CD4-positive, alpha-beta T cell treated with Interleukin-15 for 4 hours (primary cell): ENCODE data around the gene TMEM209.
"Not testable (repeated sequence)": the region's sequence is repeated elsewhere in the genome, so short reads cannot be mapped to it uniquely, and the experiment has no call there.

Experiments used
- DNase-seq: peaks from one replicate; pipeline ENCODE4 v3.0.0-alpha.2; 2020; ENCODE audit warnings: low spot score

The TMEM209 gene

DNA sequence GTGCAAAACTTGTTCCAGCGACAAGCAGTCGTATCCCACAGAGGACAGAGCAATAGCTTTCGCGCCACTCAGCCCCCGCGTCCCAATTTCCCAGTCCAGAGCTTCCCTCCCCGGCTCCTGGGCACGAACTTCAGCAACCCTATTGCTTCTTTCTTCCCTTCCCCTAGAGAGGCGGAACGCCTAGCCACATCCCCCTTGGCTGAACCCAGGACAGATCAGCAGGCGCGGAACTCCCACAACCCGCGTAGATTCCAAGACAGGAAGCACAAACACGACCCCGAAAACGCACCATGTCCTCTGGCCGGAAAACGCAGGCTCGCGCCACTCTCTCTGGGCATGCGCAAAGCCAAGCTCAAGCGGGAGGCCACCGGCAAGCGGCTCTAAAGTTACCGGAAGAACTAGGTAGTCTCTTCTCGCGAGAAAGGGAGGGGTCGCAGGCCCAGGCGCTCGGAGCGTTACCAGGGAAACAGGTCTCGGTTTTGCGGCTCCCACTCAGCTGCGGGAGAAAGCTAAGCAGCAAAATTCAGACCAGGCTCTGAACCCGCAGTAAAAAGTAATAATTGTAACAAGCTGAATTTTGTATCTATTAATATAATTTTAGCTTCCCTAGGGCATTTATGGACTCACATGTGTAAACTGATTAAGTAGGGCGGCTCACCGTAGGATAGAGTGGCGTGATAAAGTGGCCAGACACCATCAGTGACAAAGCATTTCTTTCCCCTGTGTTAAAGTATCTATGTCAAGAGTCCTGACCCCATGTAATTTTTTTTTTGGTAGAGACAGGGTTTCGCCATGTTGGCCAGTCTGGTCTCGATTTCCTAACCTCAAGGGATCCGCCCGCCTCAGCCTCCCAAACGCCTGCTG is at the start of gene TMEM209:
TMEM209 (minus strand) TSS at position 323 of the 864 bp plus-strand sequence; CDS start at position 292, 31 bp downstream.
- peak; percentile 96 for DNase-seq

DNA sequence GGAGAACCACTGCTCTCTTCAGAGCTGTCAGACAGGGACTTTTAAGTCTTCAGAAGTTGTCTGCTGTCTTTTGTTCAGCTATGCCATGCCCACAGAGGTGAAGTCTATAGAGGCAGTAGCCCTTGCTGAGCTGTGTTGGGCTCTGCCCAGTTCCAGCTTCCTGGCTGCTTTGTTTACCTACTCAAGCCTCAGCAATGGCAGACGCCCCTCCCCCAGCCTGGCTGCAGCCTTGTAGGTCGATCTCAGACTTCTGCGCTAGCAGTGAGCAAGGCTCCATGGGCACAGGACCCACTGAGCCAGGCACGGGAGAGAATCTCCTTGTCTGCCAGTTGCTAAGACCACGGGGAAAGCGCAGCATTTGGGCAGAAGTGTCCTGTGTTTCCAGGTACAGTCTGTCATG is 49.3 kb upstream of the TMEM209 start:
- DNase-seq, result no peak

DNA sequence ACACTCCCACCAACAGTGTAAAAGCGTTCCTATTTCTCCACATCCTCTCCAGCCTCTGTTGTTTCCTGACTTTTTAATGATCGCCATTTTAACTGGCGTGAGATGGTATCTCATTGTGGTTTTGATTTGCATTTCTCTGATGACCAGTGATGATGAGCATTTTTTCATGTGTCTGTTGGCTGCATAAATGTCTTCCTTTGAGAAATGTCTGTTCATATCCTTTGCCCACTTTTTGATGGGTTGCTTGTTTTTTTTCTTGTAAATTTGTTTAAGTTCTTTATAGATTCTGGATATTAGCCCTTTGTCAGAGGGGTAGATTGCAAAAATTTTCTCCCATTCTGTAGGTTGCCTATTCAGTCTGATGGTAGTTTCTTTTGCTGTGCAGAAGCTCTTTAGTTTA is 44.4 kb upstream of the TMEM209 start:
- not testable (repeated sequence) for DNase-seq

DNA sequence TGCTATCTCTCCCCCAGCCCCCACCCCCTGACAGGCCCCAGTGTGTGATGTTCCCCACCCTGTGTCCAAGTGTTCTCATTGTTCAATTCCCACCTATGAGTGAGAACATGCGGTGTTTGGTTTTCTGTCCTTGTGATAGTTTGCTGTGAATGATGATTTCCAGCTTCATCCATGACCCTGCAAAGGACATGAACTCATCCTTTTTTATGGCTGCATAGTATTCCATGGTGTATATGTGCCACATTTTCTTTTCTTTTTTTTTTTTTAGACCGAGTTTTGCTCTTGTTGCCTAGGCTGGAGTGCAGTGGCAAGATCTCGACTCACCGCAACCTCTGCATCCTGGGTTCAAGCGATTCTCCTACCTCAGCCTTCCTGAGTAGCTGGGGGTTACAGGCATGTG is 43.6 kb upstream of the TMEM209 start:
- not testable (repeated sequence) for DNase-seq

DNA sequence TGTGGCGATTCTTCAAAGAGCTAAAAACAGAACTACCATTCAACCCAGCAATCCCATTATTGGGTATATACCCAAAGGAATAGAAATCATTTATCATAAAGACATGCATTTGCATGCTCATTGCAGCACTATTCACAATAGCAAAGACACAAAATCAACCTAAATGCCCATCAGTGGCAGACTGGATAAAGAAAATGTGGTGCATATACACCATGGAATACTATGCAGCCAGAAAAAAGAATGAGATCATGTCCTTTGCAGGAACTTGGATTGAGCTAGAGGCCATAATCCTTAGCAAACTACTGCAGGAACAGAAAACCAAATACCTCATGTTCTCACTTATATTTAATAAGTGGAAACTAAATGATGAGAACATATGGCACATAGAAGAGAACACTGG is 41.3 kb upstream of the TMEM209 start:
- not testable (repeated sequence) for DNase-seq

DNA sequence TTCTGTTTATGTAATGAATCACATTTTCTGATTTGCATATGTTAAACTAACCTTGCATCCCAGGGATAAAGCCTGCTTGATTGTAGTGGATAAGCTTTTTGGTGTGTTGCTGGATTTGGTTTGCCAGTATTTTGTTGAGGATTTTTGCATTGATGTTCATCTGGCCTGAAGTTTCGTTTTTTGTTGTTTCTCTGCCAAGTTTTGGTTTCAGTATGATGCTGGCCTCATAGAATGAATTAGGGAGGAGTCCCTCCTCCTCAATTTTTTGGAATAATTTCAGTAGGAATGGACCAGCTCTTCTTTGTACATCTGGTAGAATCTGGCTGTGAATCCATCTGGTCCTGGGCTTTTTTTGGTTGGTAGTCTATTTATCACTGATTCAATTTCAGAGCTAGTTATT is 38.3 kb upstream of the TMEM209 start:
- not testable (repeated sequence) for DNase-seq

DNA sequence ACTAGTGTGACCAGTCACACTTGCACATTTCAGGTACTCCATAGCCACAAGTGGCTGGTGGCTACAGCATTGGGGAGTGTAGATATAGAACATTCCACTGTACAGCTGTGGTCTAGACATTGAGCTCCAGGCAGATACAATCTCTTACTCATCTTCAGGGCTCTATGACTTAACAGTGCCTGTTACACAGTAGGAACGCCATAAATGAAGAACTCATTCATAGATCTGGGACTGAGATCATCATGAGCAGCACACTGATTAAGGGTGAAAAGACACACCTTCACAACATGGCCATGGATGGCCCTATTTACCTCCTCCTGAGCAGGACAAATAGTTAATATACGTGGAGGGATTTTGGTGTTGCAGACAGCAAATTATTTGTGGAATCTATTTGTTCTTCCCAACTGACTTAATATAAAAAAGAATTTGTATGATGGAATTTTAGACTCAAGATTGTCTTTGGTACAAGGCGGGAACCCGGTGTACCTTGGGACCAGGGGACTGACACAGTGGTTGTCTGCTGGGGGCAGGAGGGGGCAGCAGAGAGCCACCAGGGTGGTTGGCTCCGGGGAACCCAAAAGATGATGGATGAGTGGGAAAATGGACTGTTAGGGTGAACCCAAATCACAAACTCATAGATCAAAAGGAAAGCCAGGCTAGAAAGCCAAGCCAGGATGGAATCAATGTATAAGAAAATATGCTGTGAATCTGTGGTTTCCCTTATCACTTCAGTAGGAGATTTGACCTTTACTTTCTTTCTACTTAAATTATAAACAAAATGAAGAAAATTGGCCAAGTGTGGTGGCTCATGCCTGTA is 37.2 kb upstream of the TMEM209 start:
- DNase-seq, result peak; percentile 19

DNA sequence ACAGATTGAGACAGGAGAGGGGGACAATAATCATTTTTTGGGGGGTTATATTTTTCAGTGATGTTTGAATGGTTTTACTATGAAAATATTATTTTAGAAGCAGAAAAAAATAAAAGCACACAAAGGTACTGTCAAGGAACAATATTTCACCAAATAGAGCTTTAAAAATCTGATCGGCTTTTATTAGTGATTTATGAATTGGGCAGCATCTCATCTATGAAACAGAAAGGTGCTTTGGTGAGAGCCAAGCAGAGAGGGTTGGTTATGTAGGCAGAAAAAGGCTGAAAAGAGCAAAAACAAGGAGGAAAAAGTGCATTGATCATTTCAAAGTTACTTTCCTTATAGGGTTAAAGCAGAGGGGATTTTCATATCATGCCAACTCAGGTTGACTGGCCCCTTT is 35.0 kb upstream of the TMEM209 start:
- DNase-seq, result no peak

DNA sequence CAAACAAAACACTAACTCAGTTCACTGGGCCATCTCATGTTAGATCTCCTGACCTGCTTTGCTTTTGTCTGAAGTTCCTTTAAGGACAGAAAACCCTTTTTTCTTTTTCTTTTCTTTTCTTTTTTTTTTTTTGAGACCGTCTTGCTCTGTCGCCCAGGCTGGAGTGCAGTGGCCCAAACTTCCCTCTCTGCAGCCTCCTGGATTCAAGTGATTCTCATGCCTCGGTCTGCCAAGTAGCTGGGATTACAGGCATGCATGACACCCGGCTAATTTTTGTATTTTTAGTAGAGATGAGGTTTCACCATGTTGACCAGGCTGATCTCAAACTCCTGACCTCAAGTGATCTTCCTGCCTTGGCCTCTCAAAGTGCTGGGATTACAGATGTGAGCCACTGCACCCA is 31.2 kb upstream of the TMEM209 start:
- DNase-seq, result not testable (repeated sequence)

DNA sequence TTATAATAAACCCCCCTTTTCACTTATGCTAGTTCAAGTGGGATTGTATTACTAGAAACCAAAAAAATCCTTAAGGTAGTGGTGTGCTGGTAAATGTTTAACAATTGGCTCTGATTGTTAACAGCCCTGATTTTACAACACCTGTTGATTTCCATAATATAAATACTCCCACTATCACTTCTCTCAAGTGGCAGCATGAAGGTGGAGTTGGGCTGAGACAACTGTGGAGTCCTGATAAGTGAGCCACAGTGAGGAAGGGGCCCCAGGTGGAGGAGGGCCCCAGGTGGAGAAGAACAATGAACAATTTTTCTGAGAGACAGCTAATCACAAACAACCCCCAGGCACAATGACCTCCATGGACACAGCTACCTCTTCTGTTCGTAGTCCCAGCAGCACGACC is 28.9 kb upstream of the TMEM209 start:
- DNase-seq, result no peak

DNA sequence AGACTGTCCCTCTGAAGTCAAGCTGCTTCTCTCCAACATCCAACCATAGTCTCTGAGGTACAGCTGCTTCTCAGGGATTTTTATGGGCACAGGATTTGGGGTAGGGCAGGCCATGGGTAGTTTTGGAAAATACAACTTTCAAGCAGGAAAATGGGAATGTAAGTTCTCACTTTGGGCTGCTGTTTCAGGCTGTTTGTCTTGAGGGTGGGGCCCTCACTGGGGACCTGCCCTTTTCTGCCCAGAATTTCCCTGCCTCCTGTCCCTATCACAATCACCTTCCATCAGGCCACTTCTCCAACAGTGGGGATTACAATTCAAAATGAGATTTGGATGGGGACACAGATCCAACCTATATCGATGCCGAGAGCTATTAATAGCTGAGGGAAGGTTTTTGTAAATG is 27.0 kb upstream of the TMEM209 start:
- DNase-seq, result no peak

DNA sequence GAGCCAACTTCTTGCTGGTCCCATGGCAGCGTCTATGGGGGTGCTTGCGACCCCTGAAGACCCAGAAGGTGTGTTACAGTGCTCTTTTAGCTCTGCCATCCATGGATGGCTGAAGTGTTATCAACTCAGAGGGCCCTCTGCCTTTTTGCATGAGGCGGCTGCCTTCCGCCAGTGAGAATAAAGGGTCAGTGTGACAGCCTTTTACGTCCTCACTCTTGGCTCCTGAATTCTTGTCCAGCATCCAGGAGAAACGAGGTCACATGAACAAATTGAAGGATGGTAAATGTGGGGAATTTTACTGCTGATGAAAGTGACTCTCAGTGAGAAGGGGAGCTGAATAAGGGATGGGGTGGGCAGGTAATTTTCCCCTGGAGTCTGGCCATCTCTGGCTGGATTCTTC is 26.6 kb upstream of the TMEM209 start:
- DNase-seq, result no peak

DNA sequence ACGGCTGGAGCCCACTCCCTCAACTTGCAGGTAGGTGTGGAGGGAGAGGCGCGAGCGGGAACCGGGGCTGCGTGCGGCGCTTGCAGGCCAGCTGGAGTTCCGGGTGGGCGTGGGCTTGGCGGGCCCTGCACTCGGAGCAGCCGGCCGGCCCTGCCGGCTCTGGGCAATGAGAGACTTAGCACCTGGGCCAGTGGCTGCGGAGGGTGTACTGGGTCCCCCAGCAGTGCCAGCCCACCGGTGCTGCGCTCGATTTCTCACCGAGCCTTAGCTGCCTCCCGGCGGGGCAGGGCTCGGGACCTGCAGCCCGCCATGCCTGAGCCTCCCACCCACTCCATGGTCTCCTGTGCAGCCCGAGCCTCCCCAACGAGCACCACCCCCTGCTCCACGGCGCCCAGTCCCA is 24.8 kb upstream of the TMEM209 start:
- DNase-seq, result not testable (repeated sequence)

DNA sequence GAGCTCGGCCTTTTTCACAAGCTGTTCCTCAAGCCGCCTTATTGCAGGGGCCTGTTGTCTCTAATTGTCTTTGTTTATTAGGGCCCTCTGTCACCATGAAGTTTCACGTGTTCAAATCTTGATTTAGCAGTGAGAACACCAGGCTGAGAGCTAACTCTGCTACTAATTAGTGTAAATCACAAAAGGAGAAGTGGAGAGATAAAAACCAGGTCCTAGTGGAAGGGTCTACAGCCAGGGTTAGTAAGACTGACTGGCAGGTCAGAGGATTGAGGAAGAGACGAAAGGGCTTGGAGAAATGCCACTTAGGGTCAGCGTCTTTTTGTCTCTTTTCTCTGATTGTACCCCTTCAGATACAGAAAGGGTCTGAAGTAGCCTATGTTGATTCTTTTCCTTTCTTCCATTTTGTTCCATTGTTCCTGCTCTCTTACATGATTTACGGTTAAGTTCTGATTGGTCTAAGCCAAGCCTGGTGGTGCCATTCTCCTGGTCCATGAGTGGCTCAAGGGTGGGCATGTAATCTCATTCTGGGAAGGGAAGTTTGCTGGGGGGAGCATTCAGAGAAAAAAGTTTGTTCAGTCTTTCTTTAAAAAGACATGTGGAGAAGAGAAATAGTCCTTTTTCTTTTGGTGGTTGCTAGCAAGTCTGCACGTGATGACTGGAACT is 23.8 kb upstream of the TMEM209 start:
- no peak for DNase-seq

DNA sequence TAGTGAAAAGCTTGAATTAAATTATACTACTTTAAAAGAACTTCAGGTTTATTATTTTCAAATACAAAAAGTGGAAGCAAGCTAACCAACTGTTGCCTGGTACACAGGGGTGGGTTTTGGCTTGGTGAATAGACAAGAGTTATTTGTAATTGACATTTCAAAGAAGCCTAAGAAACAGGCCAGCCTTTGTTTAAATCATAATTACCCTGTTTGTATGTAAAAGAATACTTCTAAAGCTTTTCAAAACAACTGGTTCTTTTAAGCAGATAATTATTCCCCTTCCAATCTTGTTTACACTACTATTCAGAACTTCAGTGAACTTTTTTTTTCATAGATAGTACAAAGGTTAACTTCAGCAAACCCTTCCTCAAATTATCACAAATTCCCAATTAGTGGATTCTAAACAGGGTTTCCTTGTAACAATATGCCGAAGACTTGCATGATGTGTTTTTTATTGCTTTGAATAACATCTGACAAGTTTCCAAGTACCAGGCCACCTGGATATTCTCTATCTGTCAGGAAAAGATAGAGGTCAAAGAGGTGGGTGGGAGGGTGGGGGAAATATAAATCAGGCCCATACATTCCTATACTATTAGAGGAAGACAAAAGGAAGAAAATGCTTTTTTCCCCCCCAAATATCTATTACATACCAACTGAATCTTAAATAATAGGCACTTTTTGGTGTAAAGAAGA is 22.8 kb upstream of the TMEM209 start:
- no peak for DNase-seq

DNA sequence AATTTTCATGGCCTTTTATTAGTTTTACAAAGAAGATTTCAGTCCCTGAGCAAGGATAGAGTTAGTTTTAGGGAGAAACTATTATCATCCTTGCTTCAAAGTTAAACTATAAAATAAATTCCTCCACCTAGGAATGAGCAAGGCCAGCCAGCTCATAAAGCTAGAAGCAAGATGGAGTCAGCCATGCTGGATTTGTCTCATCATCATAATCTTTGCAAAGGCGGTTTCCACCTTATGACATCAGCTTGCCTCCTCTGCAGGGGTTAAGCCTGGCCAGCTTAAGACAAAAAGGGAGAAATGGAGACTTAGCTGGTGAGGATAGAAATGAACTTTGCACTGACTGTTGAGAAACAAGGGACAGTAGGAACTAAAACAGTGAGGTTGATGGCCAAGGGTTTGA is 21.1 kb upstream of the TMEM209 start:
- DNase-seq, result no peak

DNA sequence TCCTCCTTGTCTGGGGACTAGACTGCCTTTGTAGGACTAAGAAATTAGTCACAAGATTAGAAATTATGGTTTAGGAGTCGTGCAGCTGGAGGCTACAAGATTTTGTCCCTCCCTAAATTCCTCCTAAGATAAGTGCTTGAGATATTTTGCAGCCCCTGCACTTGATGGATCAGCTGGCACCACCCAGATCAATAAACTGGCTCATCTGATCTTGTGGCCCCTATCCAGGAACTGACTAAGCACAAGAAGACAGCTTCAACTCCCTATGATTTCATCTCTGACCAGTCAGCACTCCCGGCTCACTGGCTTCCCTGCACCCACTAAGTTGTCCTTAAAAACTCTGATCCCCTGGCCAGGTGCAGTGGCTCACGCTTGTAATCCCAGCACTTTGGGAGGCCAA is 19.7 kb upstream of the TMEM209 start:
- not testable (repeated sequence) for DNase-seq

DNA sequence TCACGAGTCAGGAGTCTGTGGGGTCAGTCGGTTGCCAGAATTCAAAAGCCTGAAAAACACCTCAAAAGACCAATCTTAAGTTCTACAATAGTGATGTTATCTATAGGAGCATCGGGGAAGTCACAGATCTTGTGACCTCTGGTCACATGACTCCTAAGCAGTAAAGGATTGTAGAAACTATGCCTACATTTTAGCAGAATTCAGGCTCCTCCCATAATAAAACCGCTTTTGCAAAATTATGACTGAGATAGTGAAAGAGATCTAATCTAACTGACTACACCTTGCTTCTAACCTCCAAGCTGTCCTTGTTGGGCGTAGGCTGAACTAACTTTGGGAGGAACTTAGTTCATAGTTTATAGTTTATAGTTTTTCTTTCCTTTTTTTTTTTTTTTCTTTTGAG is 19.0 kb upstream of the TMEM209 start:
- DNase-seq, result no peak

DNA sequence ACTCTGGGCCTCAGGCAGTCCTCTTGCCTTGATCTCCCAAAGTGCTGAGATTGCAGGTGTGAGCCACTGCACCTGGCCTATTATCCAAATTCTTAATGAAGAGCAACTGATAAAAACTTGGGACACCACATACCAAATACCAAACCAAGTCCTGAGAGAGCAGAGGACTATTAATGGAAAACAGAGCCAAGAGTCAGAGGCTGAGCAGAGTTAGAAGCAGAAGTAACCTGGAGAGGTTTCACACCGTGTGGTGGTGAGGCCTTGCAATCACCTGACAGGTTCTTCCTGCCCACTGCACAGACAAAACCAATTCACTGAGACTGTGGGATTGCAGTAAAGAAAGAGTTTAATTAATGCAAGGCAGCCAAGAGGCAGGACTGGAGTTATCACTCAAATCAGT is 18.4 kb upstream of the TMEM209 start:
- no peak for DNase-seq

DNA sequence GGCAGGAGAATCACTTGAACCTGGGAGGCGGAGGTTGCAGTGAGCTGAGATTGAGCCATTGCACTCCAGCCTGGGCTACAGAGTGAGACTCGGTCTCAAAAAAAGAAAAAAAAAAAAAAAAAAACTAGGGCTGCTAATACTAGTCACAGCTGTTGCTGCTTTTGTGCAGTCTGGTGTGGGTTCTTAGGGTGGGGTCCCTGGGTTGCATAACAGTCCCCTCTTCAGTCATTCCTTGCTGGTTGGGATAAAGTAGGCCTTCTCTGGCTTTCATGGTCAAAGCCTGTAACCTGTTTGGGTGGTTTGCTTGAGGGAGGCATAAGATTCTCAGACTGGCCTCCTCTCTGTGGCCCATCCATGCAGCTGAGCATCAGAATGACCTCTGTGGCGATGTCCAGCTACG is 16.5 kb upstream of the TMEM209 start:
- DNase-seq, result no peak

DNA sequence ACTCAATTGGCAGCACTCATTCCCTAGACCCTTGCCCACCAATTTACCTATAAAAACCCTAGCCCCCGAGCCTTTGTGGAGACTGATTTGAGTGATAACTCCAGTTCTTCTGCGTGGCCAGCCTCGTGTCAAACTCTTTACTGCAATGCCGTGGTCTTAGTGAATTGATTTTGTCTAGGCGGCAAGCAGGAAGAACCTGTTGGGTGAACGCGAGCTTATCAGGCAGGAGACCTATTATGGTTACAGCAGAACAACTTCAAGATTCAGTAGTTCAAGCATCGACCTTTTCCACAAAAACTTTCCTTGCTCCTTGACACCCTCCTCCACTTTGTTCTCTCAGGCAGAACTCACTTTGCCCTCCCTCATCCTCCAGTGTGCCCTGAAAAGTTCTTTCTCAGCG is 14.7 kb upstream of the TMEM209 start:
- DNase-seq, result no peak
